Placental epithelial cell (primary cell): ENCODE results near the gene ATP6V1F. TPM values are rescaled to one million over a fixed set of nuclear protein-coding genes. Genes with fewer than 3 reads are reported as not detected.

Experiments used
- total RNA-seq: library from RNA; depleted of rRNA; stranded (reverse); fragments of >200 nt; gene quantifications from 2 replicates; pipeline ENCODE4 v1.2.3, GENCODE V29; 2012

The ATP6V1F gene
- total RNA-seq: 78.3 and 111 TPM in 2 replicates

GRCh38 chr7:128862571-128863432 lies at the start of gene ATP6V1F:
TSS of gene ATP6V1F (plus strand) at chr7:128862856. CDS start at chr7:128862905, 49 bp downstream.

GRCh38 chr7:128830231-128831177 lies 32.2 kb upstream of the ATP6V1F start, which contains the start of gene FLNC:
TSS of gene FLNC (plus strand) at chr7:128830406. CDS start at chr7:128830638, 232 bp downstream.

GRCh38 chr7:128910569-128910945 lies 47.9 kb downstream of the ATP6V1F start, which contains the start of gene KCP:
TSS of gene KCP (minus strand) at chr7:128910709. CDS start at chr7:128910676, 33 bp downstream.

Other genes with a start within 250 kb of the ATP6V1F start
- 0.76 and 1.2 TPM in 2 replicates for gene GARIN1A, start 190.6 kb upstream of the ATP6V1F start, total RNA-seq
- gene CALU, start 123.5 kb upstream of the ATP6V1F start, total RNA-seq: 354 and 588 TPM in 2 replicates
- gene OPN1SW, start 87.1 kb upstream of the ATP6V1F start, total RNA-seq: not detected in 2 replicates
- gene CCDC136, start 70.9 kb upstream of the ATP6V1F start, total RNA-seq: 0.65 and 1.2 TPM in 2 replicates
- gene FLNC, start 32.5 kb upstream of the ATP6V1F start, total RNA-seq: 77.7 and 271 TPM in 2 replicates
- gene KCP, start 47.9 kb downstream of the ATP6V1F start, total RNA-seq: 0.33 and 1.2 TPM in 2 replicates
- gene IRF5, start 75.1 kb downstream of the ATP6V1F start, total RNA-seq: under 0.01 and 0.22 TPM in 2 replicates
- gene TNPO3, start 192.3 kb downstream of the ATP6V1F start, total RNA-seq: 49.9 and 57.2 TPM in 2 replicates